DOHH2 (cell line): ENCODE results near the gene SLC22A1.

Experiments
- CTCF ChIP-seq: fragments of 200-600 bp; sonication (generic); IDR thresholded peaks from one replicate; pipeline ENCODE4 v1.5.1; 2014; ENCODE audit warnings: antibody characterized with exemption, mild to moderate bottlenecking, low read depth, low read length; ENCODE audit not compliant: poor library complexity, severe bottlenecking
- EZH2phosphoT487 ChIP-seq: fragments of 200-600 bp; sonication (generic); IDR thresholded peaks from 2 replicates; pipeline ENCODE4 v1.6.1; 2017; ENCODE audit warnings: borderline replicate concordance, mild to moderate bottlenecking, antibody characterized with exemption, low read length, moderate library complexity, mixed read lengths

DNA sequence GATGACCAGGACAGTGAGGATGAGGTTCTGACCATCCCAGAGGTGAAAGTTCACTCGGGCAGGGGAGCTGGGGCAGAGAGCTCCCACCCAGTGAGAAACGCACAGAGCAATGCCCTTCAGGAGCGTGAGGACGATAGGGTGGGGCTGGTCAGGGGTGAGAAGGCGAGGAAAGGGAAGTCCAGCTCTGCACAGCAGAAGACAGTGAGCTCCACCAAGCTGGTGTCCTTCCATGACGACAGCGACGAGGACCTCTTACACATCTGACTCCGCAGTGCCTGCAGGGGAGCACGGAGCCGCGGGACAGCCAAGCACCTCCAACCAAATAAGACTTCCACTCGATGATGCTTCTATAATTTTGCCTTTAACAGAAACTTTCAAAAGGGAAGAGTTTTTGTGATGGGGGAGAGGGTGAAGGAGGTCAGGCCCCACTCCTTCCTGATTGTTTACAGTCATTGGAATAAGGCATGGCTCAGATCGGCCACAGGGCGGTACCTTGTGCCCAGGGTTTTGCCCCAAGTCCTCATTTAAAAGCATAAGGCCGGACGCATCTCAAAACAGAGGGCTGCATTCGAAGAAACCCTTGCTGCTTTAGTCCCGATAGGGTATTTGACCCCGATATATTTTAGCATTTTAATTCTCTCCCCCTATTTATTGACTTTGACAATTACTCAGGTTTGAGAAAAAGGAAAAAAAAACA, 16.6 kb upstream of the SLC22A1 start:
- no peak for TF ChIP-seq EZH2phosphoT487
- no peak for TF ChIP-seq CTCF
